Activated CD4-positive, alpha-beta T cell treated with anti-CD3 and anti-CD28 coated beads, Interleukin-2, Interleukin-4, amounts not matched to agents 100 ng/mL and 50 ng/mL, durations not matched to agents 16 hours and 8 hours (primary cell): ENCODE measurements around the gene KRT36.

Experiments used
- DNase-seq: peaks from one replicate; pipeline ENCODE4 v3.0.0-alpha.2; 2020; ENCODE audit warnings: low spot score

The KRT36 gene

GRCh38 chr17:41489531-41489930, at the start of gene KRT36:
TSS of gene KRT36 (minus strand) at chr17:41489910. CDS start at chr17:41489864, 46 bp downstream.
- DNase-seq, result no peak

GRCh38 chr17:41539071-41539492, 49.4 kb upstream of the KRT36 start:
- no peak for DNase-seq

- DNase-seq, result no peak
Measured at GRCh38 chr17:41538565-41538991, 48.9 kb upstream of the KRT36 start.

- no peak for DNase-seq
Measured at GRCh38 chr17:41537990-41538389, 48.3 kb upstream of the KRT36 start.

- DNase-seq, result no peak
Measured at GRCh38 chr17:41537614-41537954, 47.9 kb upstream of the KRT36 start.

- no peak for DNase-seq
Measured at GRCh38 chr17:41536741-41537613, 47.3 kb upstream of the KRT36 start.

- DNase-seq, result no peak
Measured at GRCh38 chr17:41535764-41536481, 46.2 kb upstream of the KRT36 start.

GRCh38 chr17:41534899-41535546, 45.3 kb upstream of the KRT36 start:
- DNase-seq, result no peak

GRCh38 chr17:41533613-41534012, 43.9 kb upstream of the KRT36 start:
- DNase-seq, result no peak

- DNase-seq, result no peak
Measured at GRCh38 chr17:41532947-41533570, 43.3 kb upstream of the KRT36 start.

- no peak for DNase-seq
Measured at GRCh38 chr17:41531993-41532392, 42.3 kb upstream of the KRT36 start.

GRCh38 chr17:41530062-41531048, 40.6 kb upstream of the KRT36 start:
- DNase-seq, result no peak

GRCh38 chr17:41529491-41529915, 39.8 kb upstream of the KRT36 start:
- DNase-seq, result no peak

- no peak for DNase-seq
Measured at GRCh38 chr17:41528959-41529353, 39.2 kb upstream of the KRT36 start.

GRCh38 chr17:41527063-41528023, 37.6 kb upstream of the KRT36 start:
- no peak for DNase-seq

- no peak for DNase-seq
Measured at GRCh38 chr17:41524261-41524660, 34.6 kb upstream of the KRT36 start.

GRCh38 chr17:41523787-41524186, 34.1 kb upstream of the KRT36 start:
- DNase-seq, result no peak

GRCh38 chr17:41523225-41523593, 33.5 kb upstream of the KRT36 start:
- no peak for DNase-seq

GRCh38 chr17:41522301-41523224, 32.9 kb upstream of the KRT36 start:
- no peak for DNase-seq
